LNCaP clone FGC (cell line): ENCODE measurements around the gene LNX2.

ENCODE experiments used
- DNase-seq: peaks from one replicate; pipeline ENCODE4 v3.0.0-alpha.2; 2011; ENCODE audit warnings: low read depth
- H3K4me3 ChIP-seq: 2 replicates; pipeline ENCODE4 v1.5.1; 2011; ENCODE audit warnings: mild to moderate bottlenecking, low read depth, low read length, control low read depth
- TF ChIP-seq, protein P1 (sequence below): IDR thresholded peaks from 2 replicates; pipeline ENCODE4 v1.5.1; 2012; ENCODE audit warnings: mild to moderate bottlenecking; ENCODE audit not compliant: control insufficient read depth, insufficient read depth; ENCODE audit errors: extremely low read depth

Gene LNX2

DNA sequence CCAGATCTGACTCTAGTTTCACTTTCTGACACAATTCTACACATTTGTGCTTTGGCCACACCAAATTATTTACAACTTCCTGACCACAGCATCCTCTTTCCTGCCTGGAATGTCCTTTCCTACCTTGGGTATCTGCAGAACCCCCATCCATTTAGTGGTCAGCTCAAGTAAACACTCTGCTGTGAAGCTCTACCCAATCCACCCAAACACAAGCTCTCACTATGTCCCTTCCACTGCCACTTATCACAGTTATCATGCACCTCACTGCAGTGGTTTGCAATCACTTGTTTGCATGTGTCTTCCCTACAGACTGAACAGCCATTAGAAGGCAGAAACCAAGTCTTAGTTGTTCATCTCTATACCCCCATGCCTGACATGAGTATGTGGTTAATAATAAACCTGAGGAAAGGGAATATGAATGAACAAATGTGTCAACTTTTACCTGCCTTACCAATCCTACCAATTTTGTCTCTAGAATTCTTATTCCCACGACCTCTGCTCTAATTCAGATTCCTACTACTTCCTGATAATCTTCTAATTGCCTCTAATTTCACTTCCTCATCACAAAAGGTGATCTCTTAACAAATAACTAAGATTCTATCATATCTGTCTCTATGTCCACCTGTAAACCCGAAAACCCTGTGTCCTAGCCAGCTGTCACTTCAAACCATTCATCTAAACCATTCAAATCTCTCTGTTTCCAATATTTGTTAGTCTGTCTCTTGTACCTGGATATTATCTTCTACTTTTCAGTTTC, 25.1 kb downstream of the LNX2 start:
- no peak for DNase-seq
- H3K4me3 ChIP-seq: no peak overlapping the region
- TF ChIP-seq, protein P1, sequence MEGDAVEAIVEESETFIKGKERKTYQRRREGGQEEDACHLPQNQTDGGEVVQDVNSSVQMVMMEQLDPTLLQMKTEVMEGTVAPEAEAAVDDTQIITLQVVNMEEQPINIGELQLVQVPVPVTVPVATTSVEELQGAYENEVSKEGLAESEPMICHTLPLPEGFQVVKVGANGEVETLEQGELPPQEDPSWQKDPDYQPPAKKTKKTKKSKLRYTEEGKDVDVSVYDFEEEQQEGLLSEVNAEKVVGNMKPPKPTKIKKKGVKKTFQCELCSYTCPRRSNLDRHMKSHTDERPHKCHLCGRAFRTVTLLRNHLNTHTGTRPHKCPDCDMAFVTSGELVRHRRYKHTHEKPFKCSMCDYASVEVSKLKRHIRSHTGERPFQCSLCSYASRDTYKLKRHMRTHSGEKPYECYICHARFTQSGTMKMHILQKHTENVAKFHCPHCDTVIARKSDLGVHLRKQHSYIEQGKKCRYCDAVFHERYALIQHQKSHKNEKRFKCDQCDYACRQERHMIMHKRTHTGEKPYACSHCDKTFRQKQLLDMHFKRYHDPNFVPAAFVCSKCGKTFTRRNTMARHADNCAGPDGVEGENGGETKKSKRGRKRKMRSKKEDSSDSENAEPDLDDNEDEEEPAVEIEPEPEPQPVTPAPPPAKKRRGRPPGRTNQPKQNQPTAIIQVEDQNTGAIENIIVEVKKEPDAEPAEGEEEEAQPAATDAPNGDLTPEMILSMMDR: no peak

DNA sequence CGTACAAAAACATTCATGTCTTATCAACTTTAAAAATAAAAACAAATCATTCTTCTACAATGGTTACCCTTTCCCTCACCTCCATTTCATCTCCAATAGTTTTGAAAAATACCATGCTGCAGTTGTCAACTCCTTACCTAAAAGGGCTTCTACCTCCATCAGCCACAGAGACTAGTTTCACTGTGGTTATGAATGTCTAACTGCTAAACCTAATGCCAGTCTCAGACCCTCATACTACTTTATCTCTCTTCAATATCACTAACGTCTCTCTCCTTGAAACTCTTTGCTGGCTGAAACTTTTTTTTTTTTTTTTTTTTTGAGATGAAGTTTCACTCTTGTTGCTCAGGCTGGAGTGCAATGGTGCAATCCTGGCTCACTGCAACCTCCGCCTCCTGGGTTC, 27.1 kb downstream of the LNX2 start:
- TF ChIP-seq, protein P1: no peak
- no peak overlapping the region for H3K4me3 ChIP-seq
- no peak for DNase-seq

DNA sequence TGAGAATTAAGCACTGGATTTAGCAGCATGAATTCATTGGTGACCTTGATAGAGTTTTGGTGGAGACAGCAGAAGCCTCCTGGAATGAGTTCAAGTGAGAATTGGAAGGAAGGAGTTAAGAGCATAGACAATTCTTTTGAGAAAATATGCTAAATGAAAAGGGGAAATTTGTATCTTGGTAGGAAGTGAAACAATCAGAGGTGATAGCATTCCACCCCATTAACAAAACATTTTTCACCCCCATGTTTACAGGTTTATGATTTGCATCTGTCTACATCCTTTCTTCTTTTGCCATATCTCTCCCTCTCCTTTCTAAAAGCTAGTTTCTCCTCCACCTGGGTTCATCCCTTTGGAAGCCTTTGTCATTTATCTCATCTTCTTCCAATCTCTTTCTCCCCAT, 27.5 kb downstream of the LNX2 start:
- TF ChIP-seq, protein P1: no peak
- DNase-seq: no peak
- H3K4me3 ChIP-seq: no peak overlapping the region

DNA sequence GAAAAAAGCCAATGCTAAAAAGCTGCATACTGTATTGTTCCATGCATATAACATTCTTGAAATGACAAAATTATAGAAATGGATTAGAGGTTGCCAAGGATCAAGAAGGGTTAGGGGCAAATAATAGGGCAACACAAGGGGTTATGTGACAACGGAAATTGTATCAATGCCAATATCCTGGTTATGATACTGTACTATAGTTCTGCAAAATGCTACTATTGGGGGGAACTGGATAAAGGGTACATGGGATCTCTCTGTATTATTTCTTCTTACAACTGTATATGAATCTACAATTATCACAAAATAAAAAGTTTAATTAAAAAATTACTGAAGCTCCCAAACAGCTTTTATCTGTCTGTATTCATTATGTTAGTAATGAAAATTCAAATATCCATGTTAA, 31.9 kb downstream of the LNX2 start:
- no peak overlapping the region for H3K4me3 ChIP-seq
- TF ChIP-seq, protein P1: no peak
- no peak for DNase-seq

DNA sequence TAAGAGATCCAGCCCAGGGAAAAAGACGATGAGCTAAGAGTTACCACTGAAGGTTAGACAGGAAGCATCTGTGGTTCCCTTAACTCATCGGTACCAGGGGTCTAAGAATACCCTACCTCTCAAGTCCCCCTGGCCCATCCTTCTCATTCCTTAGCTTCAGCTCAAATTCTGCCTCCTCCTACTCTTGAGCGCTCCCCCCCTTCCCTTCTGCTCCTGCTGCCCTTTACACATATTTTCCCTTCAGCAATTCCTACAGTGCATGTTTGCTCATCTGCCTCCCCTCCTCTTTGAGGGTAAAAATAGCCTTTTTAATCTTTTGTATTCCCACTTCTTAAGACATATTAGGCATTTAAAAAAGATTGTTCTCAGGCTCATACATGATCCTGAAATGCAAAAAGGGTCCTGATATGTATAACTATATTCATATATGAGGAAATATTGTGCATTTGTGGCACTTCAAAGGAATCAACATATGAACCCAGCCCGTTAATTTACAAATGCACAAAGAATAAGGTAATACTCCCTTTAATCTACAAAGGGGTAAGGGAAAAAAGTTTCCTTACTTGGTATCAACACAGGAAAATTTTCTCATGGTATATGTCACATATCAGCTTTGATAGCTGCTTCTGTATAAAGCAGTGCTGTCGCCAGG, 33.1 kb downstream of the LNX2 start:
- TF ChIP-seq, protein P1: no peak
- no peak overlapping the region for H3K4me3 ChIP-seq
- DNase-seq: no peak

DNA sequence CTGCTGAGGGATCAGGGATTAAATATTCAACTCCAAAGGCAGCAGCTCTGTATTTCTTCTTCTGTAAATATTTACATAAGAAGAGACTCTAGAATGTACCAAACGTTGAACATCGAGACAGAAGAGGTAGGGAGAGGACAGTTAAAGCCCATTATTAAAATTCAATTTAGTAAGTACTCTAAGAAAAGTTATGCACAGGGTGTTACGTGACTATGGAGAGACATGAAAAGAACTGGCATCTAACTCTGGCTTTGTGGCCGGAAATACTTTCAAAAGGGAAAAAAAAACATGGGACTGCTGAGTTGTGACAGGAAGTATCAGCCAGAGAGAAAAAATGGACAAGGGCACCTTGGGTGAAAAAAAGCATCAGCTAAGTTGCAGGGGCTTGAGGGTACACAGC, 36.7 kb downstream of the LNX2 start:
- DNase-seq: no peak
- TF ChIP-seq, protein P1: no peak
- H3K4me3 ChIP-seq: no peak overlapping the region
